Measurements from ENCODE around the gene CD163L1. TPM values are rescaled to one million over a fixed set of nuclear protein-coding genes. Genes with fewer than 3 reads are reported as not detected.

CD163L1 gene
- total and polyA plus RNA-seq, 2 of the 8 experiments (the other 6 are each of a cell fraction or from before 2014, with no cell fraction given), result 0.11 to 0.22 TPM

DNA sequence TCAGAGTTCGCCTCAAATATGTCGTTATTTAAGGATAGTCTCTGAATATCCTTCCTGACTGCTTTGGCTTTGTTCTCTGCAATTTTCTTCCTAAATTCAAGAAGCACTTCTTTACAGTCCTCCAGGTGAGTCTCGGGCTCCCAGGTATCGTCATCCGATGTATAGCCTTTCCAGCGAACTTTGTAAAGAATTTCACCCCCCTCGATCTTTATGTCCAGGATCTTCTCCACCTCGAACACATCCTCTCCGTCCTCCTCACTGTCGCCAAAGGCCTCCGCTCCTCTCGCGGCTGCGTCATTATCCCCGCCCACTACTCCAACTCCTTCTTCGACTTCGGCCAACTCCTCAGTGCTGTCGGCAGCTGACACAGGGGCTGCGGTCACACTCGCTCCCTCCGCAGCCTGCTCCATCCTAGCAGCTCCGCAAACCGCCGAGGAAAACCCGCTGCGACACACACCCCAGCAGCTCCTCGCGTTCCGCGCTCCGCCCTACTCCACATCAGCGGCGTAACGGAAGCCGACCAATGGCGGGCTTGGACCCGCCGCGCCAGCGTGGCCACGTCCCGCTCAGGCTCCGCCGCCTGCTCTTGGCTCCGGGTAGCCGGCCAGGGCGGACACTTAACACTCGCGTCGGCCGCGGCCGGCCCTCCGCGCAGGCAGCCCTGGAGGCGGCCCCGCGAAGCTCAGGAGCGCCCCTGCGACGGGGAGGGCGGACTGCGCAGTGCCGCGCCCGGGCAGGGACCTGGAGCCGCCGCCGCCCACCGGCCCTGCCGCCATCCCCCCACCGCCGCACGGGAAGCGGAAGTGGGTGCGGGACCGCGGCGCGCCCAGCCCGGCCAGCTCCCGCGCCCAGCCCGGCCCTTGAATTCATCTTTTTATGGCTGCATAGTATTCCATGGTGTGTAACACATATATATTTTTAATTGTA, 4.1 kb downstream of the CD163L1 start:
- Histone ChIP-seq H3K23ac (ENCODE audit: insufficient read length) (no peak overlapping the region), H2AFZ (ENCODE audit: low read length) (peak overlapping the region; percentile 88; the same call in 1 of the 2 replicates), H3K4ac (replicated peaks; ENCODE audit: insufficient read length, low read depth, low read length) (no peak overlapping the region), H4K91ac (replicated peaks; ENCODE audit: insufficient read length, low read length) (no peak overlapping the region), H3K27ac (ENCODE audit: low read depth, low read length) (peak overlapping the region; percentile 60; the same call in 1 of the 2 replicates), H3K27me3 (replicated peaks in 1 of 4; ENCODE audit: control insufficient read depth in 3 of 4, extremely low read depth in 1 of 4, insufficient read depth in 3 of 4, low read length in 3 of 4) (no peaks in the 10 kb centered on the region; a peak in 2 of 7 replicates), H2BK5ac (ENCODE audit: low read depth, low read length) (no peak overlapping the region; the same call in 1 of the 2 replicates), H2AK5ac (ENCODE audit: low read depth, low read length) (no peak overlapping the region), H4K20me1 (replicated peaks in 1 of 2; ENCODE audit: control insufficient read depth in 1 of 2, insufficient read depth in 2 of 2, low read length in 2 of 2) (no peaks in the 10 kb centered on the region), H3K36me3 (ENCODE audit: control insufficient read depth in 2 of 4, insufficient read depth in 4 of 4, low read length in 3 of 4) (no peaks in the 10 kb centered on the region), H3K79me2 (ENCODE audit: control insufficient read depth in 1 of 2, insufficient read depth in 2 of 2, low read length in 2 of 2) (no peaks in the 10 kb centered on the region), H3K4me3 (ENCODE audit: extremely low read depth in 1 of 4, insufficient read depth in 2 of 4, low read depth in 3 of 4, low read length in 4 of 4) (peak overlapping the region; percentile 38 to 62 (median 47)), H2BK15ac (ENCODE audit: low read length) (no peak overlapping the region), H3K9me3 (ENCODE audit: insufficient read depth in 2 of 2, low read depth in 1 of 2, low read length in 1 of 2) (peaks cover 0 to 3% of the 10 kb centered on the region in 2 experiments; a peak in 1 of 4 replicates), H3K79me1 (ENCODE audit: low read depth, low read length) (no peaks in the 10 kb centered on the region), H2BK12ac (ENCODE audit: low read depth, low read length) (no peak overlapping the region), H2BK120ac (replicated peaks; ENCODE audit: low read depth, low read length) (no peak overlapping the region), H4K5ac (ENCODE audit: insufficient read length, low read depth, low read length) (peak overlapping the region; percentile 43), H4K8ac (ENCODE audit: extremely low read depth, insufficient read depth, low read length) (peak overlapping the region; percentile 89; the same call in 1 of the 2 replicates), H3K4me2 (ENCODE audit: insufficient read depth in 1 of 2, low read depth in 2 of 2, low read length in 2 of 2) (peak overlapping the region; percentile 63 to 66), H3K14ac (ENCODE audit: insufficient read length) (no peak overlapping the region), H3K9ac (replicated peaks in 1 of 4; ENCODE audit: extremely low read depth in 1 of 4, low read depth in 3 of 4, low read length in 3 of 4) (peak overlapping the region; percentile 25 to 67 (median 57); a peak in 4 of 7 replicates), H3K4me1 (replicated peaks in 1 of 4; ENCODE audit: control insufficient read depth in 3 of 4, insufficient read depth in 4 of 4, low read length in 3 of 4) (0 out of 7 replicates have a peak, but pooled peaks cover 0 to 2% (median 0%) of the 10 kb centered on the region in 4 experiments), H3K18ac (ENCODE audit: extremely low read depth, low read length) (peak overlapping the region; percentile 32; the same call in 1 of the 2 replicates), H3K56ac (replicated peaks; ENCODE audit: insufficient read length, low read depth, low read length) (no peak overlapping the region), H3K23me2 (ENCODE audit: low read depth, low read length) (no peaks in the 10 kb centered on the region), H2BK20ac (ENCODE audit: low read length) (no peak overlapping the region)
- FAIRE-seq (peak; percentile 75), DNase-seq (ENCODE audit: low read depth in 1 of 2, low spot score in 2 of 2) (peak; percentile 31 to 77)
- 9% methylated on average over 66 of the region's 84 CpGs; no CpG with 5 or more reads in 1 of the 2 experiments for WGBS, 2 experiments (ENCODE audit: extremely low coverage in 1 of 2, insufficient coverage in 1 of 2, insufficient read length in 1 of 2, insufficient replicate concordance in 2 of 2, low coverage in 1 of 2, low lambda C conversion rate in 2 of 2, missing lambda C conversion rate in 1 of 2)
- ChIA-PET POLR2A (ENCODE audit: partially characterized antibody) (interaction anchor here (0.6 to 1.3 kb wide), 7 partner anchors 9 to 403 kb away, joined by 3 to 5 read pairs (median 3); no protein-coding TSS in a partner anchor), CTCF (ENCODE audit: partially characterized antibody) (interaction anchor here (0.8 to 0.9 kb wide), 2 partner anchors 21 to 66 kb away, joined by 3 read pairs; no protein-coding TSS in a partner anchor)
- TF ChIP-seq KDM5A (IDR thresholded peaks at IDR 0.05; ENCODE audit: low read length) (no peak), GTF2F1 (IDR thresholded peaks at IDR 0.05; ENCODE audit: borderline replicate concordance, low read depth, low read length) (peak; percentile 54; the same call in 1 of the 2 replicates), SIN3A (conservative IDR thresholded peaks at IDR 0.05 in 1 of 2, IDR thresholded peaks at IDR 0.05 in 1 of 2; ENCODE audit: low read depth in 1 of 2, low read length in 2 of 2) (no peak), SAP30 (IDR thresholded peaks at IDR 0.05; ENCODE audit: insufficient read depth, insufficient replicate concordance, low read length) (no peak), MAFK (IDR thresholded peaks at IDR 0.05; ENCODE audit: low read depth, low read length) (no peak), CBX5 (IDR thresholded peaks at IDR 0.05; ENCODE audit: low read depth, low read length) (no peak), FOSL1 (IDR thresholded peaks at IDR 0.05; ENCODE audit: insufficient read depth, low read depth, low read length) (no peak)
- TF ChIP-seq, protein P1, sequence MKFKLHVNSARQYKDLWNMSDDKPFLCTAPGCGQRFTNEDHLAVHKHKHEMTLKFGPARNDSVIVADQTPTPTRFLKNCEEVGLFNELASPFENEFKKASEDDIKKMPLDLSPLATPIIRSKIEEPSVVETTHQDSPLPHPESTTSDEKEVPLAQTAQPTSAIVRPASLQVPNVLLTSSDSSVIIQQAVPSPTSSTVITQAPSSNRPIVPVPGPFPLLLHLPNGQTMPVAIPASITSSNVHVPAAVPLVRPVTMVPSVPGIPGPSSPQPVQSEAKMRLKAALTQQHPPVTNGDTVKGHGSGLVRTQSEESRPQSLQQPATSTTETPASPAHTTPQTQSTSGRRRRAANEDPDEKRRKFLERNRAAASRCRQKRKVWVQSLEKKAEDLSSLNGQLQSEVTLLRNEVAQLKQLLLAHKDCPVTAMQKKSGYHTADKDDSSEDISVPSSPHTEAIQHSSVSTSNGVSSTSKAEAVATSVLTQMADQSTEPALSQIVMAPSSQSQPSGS (IDR thresholded peaks at IDR 0.05; ENCODE audit: low read length), result no peak
